B cell (primary cell): ENCODE data around the gene DEFB131A.
"Not testable (repeated sequence)": the region's sequence is repeated elsewhere in the genome, so short reads cannot be mapped to it uniquely, and the experiment has no call there.

Experiments
- EZH2 ChIP-seq: IDR thresholded peaks from 2 replicates; pipeline ENCODE4 v1.6.1; 2012; ENCODE audit warnings: borderline replicate concordance, low read depth, mild to moderate bottlenecking, moderate library complexity, low read length; ENCODE audit not compliant: insufficient read depth, poor library complexity, severe bottlenecking
- TF ChIP-seq, protein P1 (sequence below): fragments of 200-600 bp; IDR thresholded peaks from one replicate; pipeline ENCODE4 v1.8.0; 2022; ENCODE audit warnings: antibody characterized with exemption, mild to moderate bottlenecking

DNA sequence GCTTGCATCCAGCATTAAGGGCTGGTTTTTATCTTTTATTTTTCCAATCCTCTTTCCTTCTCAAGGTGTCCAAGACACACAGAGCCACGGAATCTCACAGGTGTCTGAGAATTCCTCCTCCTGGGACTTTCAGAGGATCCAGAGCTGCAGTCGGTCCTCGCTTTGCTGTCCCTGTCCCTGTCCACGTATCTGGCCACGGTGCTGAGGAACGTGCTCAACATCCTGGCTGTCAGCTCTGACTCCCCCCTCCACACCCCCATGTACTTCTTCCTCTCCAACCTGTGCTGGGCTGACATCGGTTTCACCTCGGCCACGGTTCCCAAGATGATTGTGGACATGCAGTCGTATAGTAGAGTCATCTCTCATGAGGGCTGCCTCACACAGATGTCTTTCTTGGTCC lies 39.5 kb downstream of the DEFB131A start:
- TF ChIP-seq, protein P1, sequence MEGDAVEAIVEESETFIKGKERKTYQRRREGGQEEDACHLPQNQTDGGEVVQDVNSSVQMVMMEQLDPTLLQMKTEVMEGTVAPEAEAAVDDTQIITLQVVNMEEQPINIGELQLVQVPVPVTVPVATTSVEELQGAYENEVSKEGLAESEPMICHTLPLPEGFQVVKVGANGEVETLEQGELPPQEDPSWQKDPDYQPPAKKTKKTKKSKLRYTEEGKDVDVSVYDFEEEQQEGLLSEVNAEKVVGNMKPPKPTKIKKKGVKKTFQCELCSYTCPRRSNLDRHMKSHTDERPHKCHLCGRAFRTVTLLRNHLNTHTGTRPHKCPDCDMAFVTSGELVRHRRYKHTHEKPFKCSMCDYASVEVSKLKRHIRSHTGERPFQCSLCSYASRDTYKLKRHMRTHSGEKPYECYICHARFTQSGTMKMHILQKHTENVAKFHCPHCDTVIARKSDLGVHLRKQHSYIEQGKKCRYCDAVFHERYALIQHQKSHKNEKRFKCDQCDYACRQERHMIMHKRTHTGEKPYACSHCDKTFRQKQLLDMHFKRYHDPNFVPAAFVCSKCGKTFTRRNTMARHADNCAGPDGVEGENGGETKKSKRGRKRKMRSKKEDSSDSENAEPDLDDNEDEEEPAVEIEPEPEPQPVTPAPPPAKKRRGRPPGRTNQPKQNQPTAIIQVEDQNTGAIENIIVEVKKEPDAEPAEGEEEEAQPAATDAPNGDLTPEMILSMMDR = not testable (repeated sequence)
- TF ChIP-seq EZH2 = not testable (repeated sequence)
